ENCODE measurements around the gene CALHM3. TPM values are rescaled to one million over a fixed set of nuclear protein-coding genes. Genes with fewer than 3 reads are reported as not detected.
A peak's percentile ranks its signal among the peaks of the same experiment; 100 is the strongest.

The CALHM3 gene
- total RNA-seq, 2 experiments from 2014 or later, result not detected

GRCh38 chr10:103481974-103482531, 3.0 kb upstream of the CALHM3 start:
- peak in 5 of 14 experiments; percentile 15 to 84 (median 81) for DNase-seq
- intact Hi-C loops (cut with DNase I, micrococcal nuclease), result loop anchor here (1.0 to 5.0 kb wide), 3 partner anchors 35 to 647 kb away; no protein-coding TSS in a partner anchor
- peak; percentile 78 for ATAC-seq (ENCODE audit: poor library complexity)
- no peak overlapping the region for H3K27ac ChIP-seq (ENCODE audit: low read depth in 1 of 2, low read length in 2 of 2)
- TF ChIP-seq CTCF (IDR thresholded peaks at IDR 0.05), result peak; percentile 90
- no peak overlapping the region for H3K4me3 ChIP-seq (ENCODE audit: low read length)
- Mint-ChIP-seq H3K4me1 (ENCODE audit: low read depth) (peaks cover 5% of the 10 kb centered on the region), H3K36me3 (ENCODE audit: low read depth) (no peaks in the 10 kb centered on the region), H3K9me3 (no peaks in the 10 kb centered on the region), H3K4me3 (no peak overlapping the region), H3K27ac (no peak overlapping the region), H3K27me3 (no peaks in the 10 kb centered on the region)
- ChIA-PET CTCF (interaction anchor here (0.6 kb wide), 1 partner anchor 23 kb away, joined by 5 read pairs; no protein-coding TSS in a partner anchor), POLR2A (no interaction called here)
- H3K36me3 ChIP-seq (ENCODE audit: insufficient read depth, low read length), result no peaks in the 10 kb centered on the region
- H3K27me3 ChIP-seq (ENCODE audit: control insufficient read depth in 1 of 2, insufficient read depth in 2 of 2, low read length in 2 of 2), result no peaks in the 10 kb centered on the region
- H3K9me3 ChIP-seq (ENCODE audit: control insufficient read depth in 1 of 2, insufficient read depth in 1 of 2, low read length in 2 of 2), result no peaks in the 10 kb centered on the region
- H3K4me1 ChIP-seq (ENCODE audit: insufficient read depth, low read length), result peaks cover 7% of the 10 kb centered on the region

GRCh38 chr10:103480521-103480920, 1.5 kb upstream of the CALHM3 start:
- no peak for ATAC-seq (ENCODE audit: poor library complexity)
- H3K4me1 ChIP-seq (ENCODE audit: insufficient read depth, low read length), result peaks cover 13% of the 10 kb centered on the region
- Mint-ChIP-seq H3K27me3 (no peaks in the 10 kb centered on the region), H3K4me3 (no peak overlapping the region), H3K36me3 (ENCODE audit: low read depth) (no peaks in the 10 kb centered on the region), H3K9me3 (no peaks in the 10 kb centered on the region), H3K27ac (no peak overlapping the region), H3K4me1 (ENCODE audit: low read depth) (peaks cover 5% of the 10 kb centered on the region)
- no peak overlapping the region for H3K27ac ChIP-seq (ENCODE audit: low read depth in 1 of 2, low read length in 2 of 2)
- DNase-seq, result no peak
- H3K9me3 ChIP-seq (ENCODE audit: control insufficient read depth in 1 of 2, insufficient read depth in 1 of 2, low read length in 2 of 2), result no peaks in the 10 kb centered on the region
- H3K4me3 ChIP-seq (ENCODE audit: low read length), result no peak overlapping the region
- intact Hi-C loops (cut with DNase I, micrococcal nuclease), result loop anchor here in 1 of 2 experiments (5.0 kb wide), 1 partner anchor 33 kb away; no protein-coding TSS in a partner anchor
- no peaks in the 10 kb centered on the region for H3K36me3 ChIP-seq (ENCODE audit: insufficient read depth, low read length)
- CTCF ChIA-PET, result interaction anchor here (1.0 kb wide), 1 partner anchor 54 kb away, joined by 3 read pairs; no protein-coding TSS in a partner anchor
- POLR2A ChIA-PET, result no interaction called here
- H3K27me3 ChIP-seq (ENCODE audit: control insufficient read depth in 1 of 2, insufficient read depth in 2 of 2, low read length in 2 of 2), result no peaks in the 10 kb centered on the region
- no peak for TF ChIP-seq CTCF (IDR thresholded peaks at IDR 0.05)

GRCh38 chr10:103478671-103479070, 369 bp downstream of the CALHM3 start:
- Histone ChIP-seq H3K9me3 (ENCODE audit: control insufficient read depth in 1 of 2, insufficient read depth in 1 of 2, low read length in 2 of 2) (no peaks in the 10 kb centered on the region), H3K27me3 (ENCODE audit: control insufficient read depth in 1 of 2, insufficient read depth in 2 of 2, low read length in 2 of 2) (no peaks in the 10 kb centered on the region), H3K27ac (ENCODE audit: low read depth in 1 of 2, low read length in 2 of 2) (no peak overlapping the region), H3K4me3 (ENCODE audit: low read length) (no peak overlapping the region), H3K36me3 (ENCODE audit: insufficient read depth, low read length) (no peaks in the 10 kb centered on the region), H3K4me1 (ENCODE audit: insufficient read depth, low read length) (peaks cover 16% of the 10 kb centered on the region)
- intact Hi-C loops (cut with DNase I, micrococcal nuclease), result loop anchor here in 1 of 2 experiments (2.0 kb wide), 1 partner anchor 22 kb away; no protein-coding TSS in a partner anchor
- Mint-ChIP-seq H3K27ac (no peak overlapping the region), H3K36me3 (ENCODE audit: low read depth) (no peaks in the 10 kb centered on the region), H3K9me3 (no peaks in the 10 kb centered on the region), H3K4me1 (ENCODE audit: low read depth) (peaks cover 5% of the 10 kb centered on the region), H3K27me3 (no peaks in the 10 kb centered on the region), H3K4me3 (no peak overlapping the region)
- ChIA-PET CTCF (no interaction called here), POLR2A (no interaction called here)
- DNase-seq (no peak), ATAC-seq (ENCODE audit: poor library complexity) (no peak)
- no peak for TF ChIP-seq CTCF (IDR thresholded peaks at IDR 0.05)

Data from CD4-positive, alpha-beta T cell (primary cell).